HG03439 (cell line): Measurements from ENCODE around the gene KCNG2.

Experiments used
- ATAC-seq: cut with Tn5 transposase; IDR thresholded peaks from one replicate; pipeline ENCODE4 v1.9.1; 2021; ENCODE audit warnings: mild to moderate bottlenecking, moderate library complexity; ENCODE audit not compliant: unreplicated experiment

Gene KCNG2

GRCh38 chr18:79948719-79949411, 151.1 kb downstream of the KCNG2 start:
- ATAC-seq, result no peak
